Measurements from ENCODE around the gene WDR44. TPM values are rescaled to one million over a fixed set of nuclear protein-coding genes. Genes with fewer than 3 reads are reported as not detected.
"Not testable (repeated sequence)": the region's sequence is repeated elsewhere in the genome, so short reads cannot be mapped to it uniquely, and the experiment has no call there.

The WDR44 gene
- total and polyA plus RNA-seq, 2 donors: 8.8 to 12.6 TPM

- Histone ChIP-seq H3K9me3 (ENCODE audit: control insufficient read depth in 2 of 2, insufficient read depth in 1 of 2, low read length in 1 of 2) (no peaks in the 10 kb centered on the region), H3K27me3 (ENCODE audit: control insufficient read depth in 2 of 2, insufficient read depth in 1 of 2, low read length in 1 of 2) (no peaks in the 10 kb centered on the region), H3K36me3 (ENCODE audit: control insufficient read depth in 2 of 2, insufficient read depth in 2 of 2, low read length in 1 of 2) (peaks cover 0 to 3% of the 10 kb centered on the region in 2 donors), H3K4me1 (ENCODE audit: control insufficient read depth in 2 of 2, insufficient read depth in 2 of 2, low read length in 2 of 2) (no peaks in the 10 kb centered on the region), H3K27ac (ENCODE audit: low read depth in 1 of 2, low read length in 1 of 2) (no peak overlapping the region), H3K4me3 (ENCODE audit: low read length in 2 of 2) (no peak overlapping the region)
- DNase-seq (ENCODE audit: low read depth in 6 of 9, low spot score in 9 of 9): no peak
- 95% methylated on average over 3 of the region's 3 CpGs for WGBS
These were observed 109.1 kb downstream of the WDR44 start for GRCh38 chrX:118455013-118455412.

GRCh38 chrX:118459494-118459893, 113.6 kb downstream of the WDR44 start:
- Histone ChIP-seq H3K4me1 (ENCODE audit: control insufficient read depth in 2 of 2, insufficient read depth in 2 of 2, low read length in 2 of 2) (no peaks in the 10 kb centered on the region), H3K9me3 (ENCODE audit: control insufficient read depth in 2 of 2, insufficient read depth in 1 of 2, low read length in 1 of 2) (no peaks in the 10 kb centered on the region), H3K27ac (ENCODE audit: low read depth in 1 of 2, low read length in 1 of 2) (no peak overlapping the region), H3K27me3 (ENCODE audit: control insufficient read depth in 2 of 2, insufficient read depth in 1 of 2, low read length in 1 of 2) (no peaks in the 10 kb centered on the region), H3K4me3 (ENCODE audit: low read length in 2 of 2) (no peak overlapping the region), H3K36me3 (ENCODE audit: control insufficient read depth in 2 of 2, insufficient read depth in 2 of 2, low read length in 1 of 2) (no peaks in the 10 kb centered on the region)
- WGBS: 8% methylated on average over 4 of the region's 4 CpGs
- peak in 8 of 9 donors; percentile 0 to 49 (median 5) for DNase-seq (ENCODE audit: low read depth in 6 of 9, low spot score in 9 of 9)

GRCh38 chrX:118464501-118464900, 118.6 kb downstream of the WDR44 start:
- Histone ChIP-seq H3K27me3 (ENCODE audit: control insufficient read depth in 2 of 2, insufficient read depth in 1 of 2, low read length in 1 of 2) (no peaks in the 10 kb centered on the region), H3K9me3 (ENCODE audit: control insufficient read depth in 2 of 2, insufficient read depth in 1 of 2, low read length in 1 of 2) (no peaks in the 10 kb centered on the region), H3K36me3 (ENCODE audit: control insufficient read depth in 2 of 2, insufficient read depth in 2 of 2, low read length in 1 of 2) (no peaks in the 10 kb centered on the region), H3K4me1 (ENCODE audit: control insufficient read depth in 2 of 2, insufficient read depth in 2 of 2, low read length in 2 of 2) (no peaks in the 10 kb centered on the region), H3K27ac (ENCODE audit: low read depth in 1 of 2, low read length in 1 of 2) (no peak overlapping the region), H3K4me3 (ENCODE audit: low read length in 2 of 2) (no peak overlapping the region)
- 24% methylated on average over 6 of the region's 6 CpGs for WGBS
- DNase-seq (ENCODE audit: low read depth in 6 of 9, low spot score in 9 of 9): no peak

- no peaks in the 10 kb centered on the region for H3K27me3 ChIP-seq (ENCODE audit: control insufficient read depth in 2 of 2, insufficient read depth in 1 of 2, low read length in 1 of 2)
- H3K4me1 ChIP-seq (ENCODE audit: control insufficient read depth in 2 of 2, insufficient read depth in 2 of 2, low read length in 2 of 2): no peaks in the 10 kb centered on the region
- DNase-seq (ENCODE audit: low read depth in 6 of 9, low spot score in 9 of 9): no peak
- H3K36me3 ChIP-seq (ENCODE audit: control insufficient read depth in 2 of 2, insufficient read depth in 2 of 2, low read length in 1 of 2): no peaks in the 10 kb centered on the region
- no peaks in the 10 kb centered on the region for H3K9me3 ChIP-seq (ENCODE audit: control insufficient read depth in 2 of 2, insufficient read depth in 1 of 2, low read length in 1 of 2)
- no peak overlapping the region for H3K4me3 ChIP-seq (ENCODE audit: low read length in 2 of 2)
- H3K27ac ChIP-seq (ENCODE audit: low read depth in 1 of 2, low read length in 1 of 2): no peak overlapping the region
- WGBS: 67% methylated on average over 7 of the region's 7 CpGs
These were observed 122.2 kb downstream of the WDR44 start for GRCh38 chrX:118468122-118468521.

GRCh38 chrX:118470721-118471347, 124.9 kb downstream of the WDR44 start:
- WGBS: 98% methylated on average over 5 of the region's 5 CpGs

GRCh38 chrX:118474586-118474985, 128.7 kb downstream of the WDR44 start:
- no peak for DNase-seq (ENCODE audit: low read depth in 6 of 9, low spot score in 9 of 9)
- Histone ChIP-seq H3K27ac (ENCODE audit: low read depth in 1 of 2, low read length in 1 of 2) (no peak overlapping the region), H3K27me3 (ENCODE audit: control insufficient read depth in 2 of 2, insufficient read depth in 1 of 2, low read length in 1 of 2) (no peaks in the 10 kb centered on the region), H3K4me1 (ENCODE audit: control insufficient read depth in 2 of 2, insufficient read depth in 2 of 2, low read length in 2 of 2) (no peaks in the 10 kb centered on the region), H3K36me3 (ENCODE audit: control insufficient read depth in 2 of 2, insufficient read depth in 2 of 2, low read length in 1 of 2) (no peaks in the 10 kb centered on the region), H3K4me3 (ENCODE audit: low read length in 2 of 2) (no peak overlapping the region), H3K9me3 (ENCODE audit: control insufficient read depth in 2 of 2, insufficient read depth in 1 of 2, low read length in 1 of 2) (no peaks in the 10 kb centered on the region)
- 91% methylated on average over 6 of the region's 6 CpGs for WGBS

More at GRCh38 chrX:118470721-118471347, 124.9 kb downstream of the WDR44 start:
- not testable (repeated sequence) for H3K27ac ChIP-seq (ENCODE audit: low read depth in 1 of 2, low read length in 1 of 2); H3K4me1 ChIP-seq (ENCODE audit: control insufficient read depth in 2 of 2, insufficient read depth in 2 of 2, low read length in 2 of 2); DNase-seq (ENCODE audit: low read depth in 6 of 9, low spot score in 9 of 9); H3K36me3 ChIP-seq (ENCODE audit: control insufficient read depth in 2 of 2, insufficient read depth in 2 of 2, low read length in 1 of 2); H3K9me3 ChIP-seq (ENCODE audit: control insufficient read depth in 2 of 2, insufficient read depth in 1 of 2, low read length in 1 of 2); H3K4me3 ChIP-seq (ENCODE audit: low read length in 2 of 2); H3K27me3 ChIP-seq (ENCODE audit: control insufficient read depth in 2 of 2, insufficient read depth in 1 of 2, low read length in 1 of 2)

GRCh38 chrX:118475903-118476302, 130.0 kb downstream of the WDR44 start:
- Histone ChIP-seq H3K4me1 (ENCODE audit: control insufficient read depth in 2 of 2, insufficient read depth in 2 of 2, low read length in 2 of 2) (no peaks in the 10 kb centered on the region), H3K27ac (ENCODE audit: low read depth in 1 of 2, low read length in 1 of 2) (no peak overlapping the region), H3K36me3 (ENCODE audit: control insufficient read depth in 2 of 2, insufficient read depth in 2 of 2, low read length in 1 of 2) (no peaks in the 10 kb centered on the region), H3K4me3 (ENCODE audit: low read length in 2 of 2) (no peak overlapping the region), H3K9me3 (ENCODE audit: control insufficient read depth in 2 of 2, insufficient read depth in 1 of 2, low read length in 1 of 2) (no peaks in the 10 kb centered on the region), H3K27me3 (ENCODE audit: control insufficient read depth in 2 of 2, insufficient read depth in 1 of 2, low read length in 1 of 2) (no peaks in the 10 kb centered on the region)
- WGBS: 94% methylated on average over 4 of the region's 4 CpGs
- DNase-seq (ENCODE audit: low read depth in 6 of 9, low spot score in 9 of 9): no peak

GRCh38 chrX:118480172-118480571, 134.3 kb downstream of the WDR44 start:
- Histone ChIP-seq H3K27me3 (ENCODE audit: control insufficient read depth in 2 of 2, insufficient read depth in 1 of 2, low read length in 1 of 2) (no peaks in the 10 kb centered on the region), H3K36me3 (ENCODE audit: control insufficient read depth in 2 of 2, insufficient read depth in 2 of 2, low read length in 1 of 2) (no peaks in the 10 kb centered on the region), H3K9me3 (ENCODE audit: control insufficient read depth in 2 of 2, insufficient read depth in 1 of 2, low read length in 1 of 2) (no peaks in the 10 kb centered on the region), H3K4me3 (ENCODE audit: low read length in 2 of 2) (no peak overlapping the region), H3K4me1 (ENCODE audit: control insufficient read depth in 2 of 2, insufficient read depth in 2 of 2, low read length in 2 of 2) (no peaks in the 10 kb centered on the region), H3K27ac (ENCODE audit: low read depth in 1 of 2, low read length in 1 of 2) (no peak overlapping the region)
- WGBS: 100% methylated on average over 1 of the region's 1 CpG
- DNase-seq (ENCODE audit: low read depth in 6 of 9, low spot score in 9 of 9): no peak

- not testable (repeated sequence) for H3K4me1 ChIP-seq (ENCODE audit: control insufficient read depth in 2 of 2, insufficient read depth in 2 of 2, low read length in 2 of 2); H3K9me3 ChIP-seq (ENCODE audit: control insufficient read depth in 2 of 2, insufficient read depth in 1 of 2, low read length in 1 of 2)
- WGBS: 98% methylated on average over 4 of the region's 4 CpGs
These were observed 136.5 kb downstream of the WDR44 start for GRCh38 chrX:118482384-118482783.

More at GRCh38 chrX:118482384-118482783, 136.5 kb downstream of the WDR44 start:
- H3K27ac ChIP-seq (ENCODE audit: low read depth in 1 of 2, low read length in 1 of 2); DNase-seq (ENCODE audit: low read depth in 6 of 9, low spot score in 9 of 9); H3K27me3 ChIP-seq (ENCODE audit: control insufficient read depth in 2 of 2, insufficient read depth in 1 of 2, low read length in 1 of 2); H3K4me3 ChIP-seq (ENCODE audit: low read length in 2 of 2); H3K36me3 ChIP-seq (ENCODE audit: control insufficient read depth in 2 of 2, insufficient read depth in 2 of 2, low read length in 1 of 2): not testable (repeated sequence)
